Endothelial cell of umbilical vein (primary cell): Measurements from ENCODE around the gene DUSP22. TPM values are rescaled to one million over a fixed set of nuclear protein-coding genes. Genes with fewer than 3 reads are reported as not detected.

Experiments
- BruUV-seq: library from RNA; stranded (reverse); fragments of 400-500 nt; replicated peaks from 2 replicates; lab custom pipeline; 2021; lab: Mats Ljungman, UMichigan
- CTCF ChIA-PET: fragments of 300-600, 350-600 bp; sonication (Branson Sonifier 250); formaldehyde crosslinking; loops from one replicate; lab custom pipeline; 2021; ENCODE audit warnings: antibody characterized with exemption, inconsistent platforms; lab: Charles Lee
- POLR2A ChIA-PET: fragments of 300-600, 350-600 bp; sonication (Branson Sonifier 250); formaldehyde crosslinking; loops from one replicate; lab custom pipeline; 2021; ENCODE audit warnings: antibody characterized with exemption, inconsistent platforms; lab: Charles Lee
- DNase-seq: peaks from one replicate; pipeline ENCODE4 v3.0.0-alpha.2; 2011; ENCODE audit warnings: low read depth, low spot score
- FAIRE-seq: peaks from 2 replicates; lab custom pipeline; 2011; peaks lifted over from hg19 to GRCh38; lab: Jason Lieb, UNC
- H2AFZ ChIP-seq: 2 replicates; pipeline ENCODE4 v1.6.0; 2012; ENCODE audit warnings: low read depth, low read length, control low read depth, inconsistent platforms
- H3K27ac ChIP-seq: 2 replicates; pipeline ENCODE4 v1.5.1; 2011; ENCODE audit warnings: low read depth, mild to moderate bottlenecking, control low read depth, low read length, moderate library complexity; ENCODE audit not compliant: insufficient read depth
- H3K27me3 ChIP-seq, 2 experiments: 2 replicates each; pipeline versions ENCODE4 v1.6.0 to v1.6.1; 2011; ENCODE audit warnings: low read length in 2 of 2, mixed read lengths in 1 of 2; ENCODE audit not compliant: control insufficient read depth in 2 of 2, insufficient read depth in 2 of 2
- H3K36me3 ChIP-seq, 2 experiments: 2 replicates in 1 of 2; 3 replicates in 1 of 2; pipeline ENCODE4 v1.5.1; 2011; ENCODE audit warnings: low read length in 2 of 2, mild to moderate bottlenecking in 1 of 2, moderate library complexity in 1 of 2; ENCODE audit not compliant: control insufficient read depth in 2 of 2, insufficient read depth in 2 of 2; ENCODE audit errors: extremely low read depth in 1 of 2
- H3K4me1 ChIP-seq: 3 replicates; pipeline ENCODE4 v1.5.1; 2011; ENCODE audit warnings: mild to moderate bottlenecking, low read length; ENCODE audit not compliant: control insufficient read depth, insufficient read depth; ENCODE audit errors: extremely low read depth
- H3K4me2 ChIP-seq: 2 replicates; pipeline ENCODE4 v1.6.1; 2011; ENCODE audit warnings: low read length, control low read depth, mixed read lengths; ENCODE audit not compliant: insufficient read depth
- H3K4me3 ChIP-seq, 3 experiments: fragments of 200-600 bp in 1 of 3; sonication (generic), shearing (Covaris generic) in 1 of 3; replicated peaks in 1 of 3; 2 replicates each; pipeline ENCODE4 v1.5.1; 2011 to 2016; ENCODE audit warnings: control low read depth in 3 of 3, low read length in 3 of 3, mild to moderate bottlenecking in 2 of 3, inconsistent platforms in 1 of 3, low read depth in 1 of 3, moderate library complexity in 1 of 3; ENCODE audit not compliant: insufficient read depth in 1 of 3
- H3K79me2 ChIP-seq: 2 replicates; pipeline ENCODE4 v1.6.0; 2012; ENCODE audit warnings: low read length, inconsistent platforms; ENCODE audit not compliant: control insufficient read depth, insufficient read depth
- H3K9ac ChIP-seq: replicated peaks from 2 replicates; pipeline ENCODE3; 2011; ENCODE audit warnings: low read length, control low read depth; ENCODE audit not compliant: insufficient read depth; ENCODE audit errors: extremely low read depth
- H3K9me1 ChIP-seq: replicated peaks from 3 replicates; pipeline ENCODE4 v1.6.0; 2011; ENCODE audit warnings: mild to moderate bottlenecking, low read length; ENCODE audit not compliant: control insufficient read depth, insufficient read depth; ENCODE audit errors: extremely low read depth
- H3K9me3 ChIP-seq: replicated peaks from 2 replicates; pipeline ENCODE4 v1.5.1; 2012; ENCODE audit warnings: low read length, inconsistent platforms; ENCODE audit not compliant: control insufficient read depth, insufficient read depth
- H4K20me1 ChIP-seq: replicated peaks from 2 replicates; pipeline ENCODE3; 2011; ENCODE audit warnings: mild to moderate bottlenecking, low read length; ENCODE audit not compliant: control insufficient read depth, insufficient read depth; ENCODE audit errors: extremely low read depth
- EZH2 ChIP-seq: IDR thresholded peaks from 2 replicates; pipeline ENCODE4 v1.6.1; 2012; ENCODE audit warnings: borderline replicate concordance, low read depth, mild to moderate bottlenecking, moderate library complexity, low read length, inconsistent platforms; ENCODE audit not compliant: severe bottlenecking
- FOS ChIP-seq: IDR thresholded peaks from 2 replicates; pipeline ENCODE4 v1.6.1; 2011; ENCODE audit warnings: mild to moderate bottlenecking, low read length, moderate library complexity, borderline replicate concordance; ENCODE audit not compliant: insufficient read depth
- GATA2 ChIP-seq: IDR thresholded peaks from 2 replicates; pipeline ENCODE4 v1.7.0; 2011; ENCODE audit warnings: low read depth, mild to moderate bottlenecking, moderate library complexity, mixed read lengths, low read length; ENCODE audit not compliant: insufficient read length, insufficient read depth
- JUN ChIP-seq: IDR thresholded peaks from 2 replicates; pipeline ENCODE4 v1.6.1; 2011; ENCODE audit warnings: borderline replicate concordance, low read depth; ENCODE audit not compliant: insufficient read length, insufficient read depth
- MYC ChIP-seq: IDR thresholded peaks from one replicate; pipeline ENCODE4 v1.6.1; 2011; ENCODE audit warnings: mild to moderate bottlenecking, low read depth, low read length
- POLR2A ChIP-seq: IDR thresholded peaks from 2 replicates; pipeline ENCODE4 v1.6.1; 2012; ENCODE audit warnings: low read depth, mild to moderate bottlenecking, control low read depth, low read length
- POLR2AphosphoS5 ChIP-seq: IDR thresholded peaks from 2 replicates; pipeline ENCODE4 v1.6.1; 2012; ENCODE audit warnings: low read depth, mild to moderate bottlenecking, control low read depth, low read length, moderate library complexity; ENCODE audit not compliant: insufficient read depth
- dilution Hi-C: fragments of 300-500 bp; cut with MboI; formaldehyde crosslinking; loops from one replicate; pipeline ENCODE4 v1.15.0; 2019; ENCODE audit warnings: low sequenced_read_pairs; ENCODE audit not compliant: extremely low pct_ligation_motif_present
- intact Hi-C: fragments of 100-400 bp; cut with micrococcal nuclease; formaldehyde crosslinking; loops from one replicate; pipeline ENCODE4 v1.10.0; 2022
- polyA plus RNA-seq, 4 experiments: library from polyadenylated mRNA; depleted of rRNA in 3 of 4; stranded (reverse) in 3 of 4; unstranded in 1 of 4; fragments of >200 nt; gene quantifications; 2 replicates each; pipeline versions ENCODE4 v1.2.1 to v1.2.3, GENCODE V29; 2011 to 2012; ENCODE audit warnings: missing spikeins in 1 of 4
- total RNA-seq: library from RNA; stranded (reverse); gene quantifications from 2 replicates; pipeline ENCODE4 v1.2.3, GENCODE V29; 2021
- TF ChIP-seq, protein P1 (sequence below): IDR thresholded peaks from 2 replicates; pipeline ENCODE4 v1.6.1; 2011; ENCODE audit not compliant: insufficient read depth, insufficient read length
- TF ChIP-seq, protein P2 (sequence below), 2 donors: IDR thresholded peaks; 1 replicate in 1 of 2; 2 replicates in 1 of 2; pipeline ENCODE4 v1.5.1; 2011; ENCODE audit warnings: low read length in 2 of 2, mild to moderate bottlenecking in 2 of 2, moderate library complexity in 2 of 2, control low read depth in 1 of 2, inconsistent platforms in 1 of 2, low read depth in 1 of 2; ENCODE audit not compliant: insufficient read depth in 1 of 2; ENCODE audit errors: extremely low read depth in 1 of 2

DUSP22 gene
- total and polyA plus RNA-seq, 2 donors (not counting 3 experiments of a cell fraction or from before 2014, with no cell fraction given), result 23.2 to 33.9 TPM

DNA sequence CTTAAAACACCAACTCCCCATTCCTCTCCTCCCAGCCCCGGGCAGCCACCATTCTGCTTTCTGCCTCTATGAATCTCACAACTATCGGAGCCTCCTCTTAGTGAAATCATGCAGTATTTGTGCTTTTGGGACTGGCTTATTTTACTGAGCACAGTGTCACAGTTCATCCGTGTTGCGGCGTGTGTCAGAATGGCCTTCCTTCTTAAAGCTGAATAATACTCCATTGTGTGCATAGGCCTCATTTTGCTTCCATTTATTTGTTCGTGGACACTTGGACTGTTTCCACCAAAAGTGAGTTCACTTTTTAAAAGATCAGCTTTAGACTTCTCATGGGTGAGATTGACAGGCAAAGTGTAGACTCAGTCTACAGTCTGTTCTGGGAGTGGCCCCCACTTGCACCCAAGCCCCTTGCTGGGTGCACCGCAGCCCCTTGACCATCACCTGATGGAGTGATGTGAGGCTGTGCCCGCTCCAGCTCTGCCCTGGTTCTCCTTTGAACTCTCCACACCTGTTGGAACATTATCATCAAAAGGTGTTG, 12.6 kb downstream of the DUSP22 start:
- no peaks in the 10 kb centered on the region for H4K20me1 ChIP-seq
- ChIA-PET POLR2A (no interaction called here), CTCF (no interaction called here)
- no peak overlapping the region for H3K27ac ChIP-seq
- H3K4me2 ChIP-seq, result no peak overlapping the region
- DNase-seq, result no peak
- FAIRE-seq, result no peak
- TF ChIP-seq, protein P1, sequence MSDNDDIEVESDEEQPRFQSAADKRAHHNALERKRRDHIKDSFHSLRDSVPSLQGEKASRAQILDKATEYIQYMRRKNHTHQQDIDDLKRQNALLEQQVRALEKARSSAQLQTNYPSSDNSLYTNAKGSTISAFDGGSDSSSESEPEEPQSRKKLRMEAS, result no peak
- TF ChIP-seq MYC, result no peak
- no peak for TF ChIP-seq GATA2
- TF ChIP-seq, protein P2, sequence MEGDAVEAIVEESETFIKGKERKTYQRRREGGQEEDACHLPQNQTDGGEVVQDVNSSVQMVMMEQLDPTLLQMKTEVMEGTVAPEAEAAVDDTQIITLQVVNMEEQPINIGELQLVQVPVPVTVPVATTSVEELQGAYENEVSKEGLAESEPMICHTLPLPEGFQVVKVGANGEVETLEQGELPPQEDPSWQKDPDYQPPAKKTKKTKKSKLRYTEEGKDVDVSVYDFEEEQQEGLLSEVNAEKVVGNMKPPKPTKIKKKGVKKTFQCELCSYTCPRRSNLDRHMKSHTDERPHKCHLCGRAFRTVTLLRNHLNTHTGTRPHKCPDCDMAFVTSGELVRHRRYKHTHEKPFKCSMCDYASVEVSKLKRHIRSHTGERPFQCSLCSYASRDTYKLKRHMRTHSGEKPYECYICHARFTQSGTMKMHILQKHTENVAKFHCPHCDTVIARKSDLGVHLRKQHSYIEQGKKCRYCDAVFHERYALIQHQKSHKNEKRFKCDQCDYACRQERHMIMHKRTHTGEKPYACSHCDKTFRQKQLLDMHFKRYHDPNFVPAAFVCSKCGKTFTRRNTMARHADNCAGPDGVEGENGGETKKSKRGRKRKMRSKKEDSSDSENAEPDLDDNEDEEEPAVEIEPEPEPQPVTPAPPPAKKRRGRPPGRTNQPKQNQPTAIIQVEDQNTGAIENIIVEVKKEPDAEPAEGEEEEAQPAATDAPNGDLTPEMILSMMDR (IDR thresholded peaks at IDR 0.05; ENCODE audit: extremely low read depth in 1 of 2, insufficient read depth in 1 of 2, low read depth in 1 of 2, low read length in 2 of 2), result no peak
- TF ChIP-seq POLR2A, result no peak
- no peak for TF ChIP-seq JUN
- TF ChIP-seq POLR2AphosphoS5, result no peak
- TF ChIP-seq EZH2, result no peak
- TF ChIP-seq FOS, result no peak
- peaks cover 8% of the 10 kb centered on the region for H3K79me2 ChIP-seq
- no peak overlapping the region for H3K4me3 ChIP-seq
- H3K36me3 ChIP-seq, result no peaks in the 10 kb centered on the region
- H3K9me1 ChIP-seq, result no peaks in the 10 kb centered on the region
- H2AFZ ChIP-seq, result no peak overlapping the region
- no peaks in the 10 kb centered on the region for H3K4me1 ChIP-seq
- intact Hi-C loops, result no loop called here
- no peaks in the 10 kb centered on the region for H3K27me3 ChIP-seq
- no TSS peak for BruUV-seq
- dilution Hi-C loops, result no loop called here
- no peaks in the 10 kb centered on the region for H3K9me3 ChIP-seq
- H3K9ac ChIP-seq, result no peak overlapping the region
